Measurements from ENCODE around the gene HSD17B2. TPM values are rescaled to one million over a fixed set of nuclear protein-coding genes. Genes with fewer than 3 reads are reported as not detected.

HSD17B2 gene
- total RNA-seq, 1 experiment from 2014 or later = not detected

- no peak for TF ChIP-seq YY1 (IDR thresholded peaks at IDR 0.05; ENCODE audit: extremely low read depth, insufficient replicate concordance, low read depth, low read length)
- no peak for TF ChIP-seq CBX3 (IDR thresholded peaks at IDR 0.05; ENCODE audit: low read depth)
- TF ChIP-seq, protein P1, sequence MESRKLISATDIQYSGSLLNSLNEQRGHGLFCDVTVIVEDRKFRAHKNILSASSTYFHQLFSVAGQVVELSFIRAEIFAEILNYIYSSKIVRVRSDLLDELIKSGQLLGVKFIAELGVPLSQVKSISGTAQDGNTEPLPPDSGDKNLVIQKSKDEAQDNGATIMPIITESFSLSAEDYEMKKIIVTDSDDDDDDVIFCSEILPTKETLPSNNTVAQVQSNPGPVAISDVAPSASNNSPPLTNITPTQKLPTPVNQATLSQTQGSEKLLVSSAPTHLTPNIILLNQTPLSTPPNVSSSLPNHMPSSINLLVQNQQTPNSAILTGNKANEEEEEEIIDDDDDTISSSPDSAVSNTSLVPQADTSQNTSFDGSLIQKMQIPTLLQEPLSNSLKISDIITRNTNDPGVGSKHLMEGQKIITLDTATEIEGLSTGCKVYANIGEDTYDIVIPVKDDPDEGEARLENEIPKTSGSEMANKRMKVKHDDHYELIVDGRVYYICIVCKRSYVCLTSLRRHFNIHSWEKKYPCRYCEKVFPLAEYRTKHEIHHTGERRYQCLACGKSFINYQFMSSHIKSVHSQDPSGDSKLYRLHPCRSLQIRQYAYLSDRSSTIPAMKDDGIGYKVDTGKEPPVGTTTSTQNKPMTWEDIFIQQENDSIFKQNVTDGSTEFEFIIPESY (IDR thresholded peaks at IDR 0.05; ENCODE audit: extremely low read depth, insufficient replicate concordance, low read length) = no peak
- no peak for TF ChIP-seq ELF1 (IDR thresholded peaks at IDR 0.05; ENCODE audit: borderline replicate concordance, low read depth)
- no peak for TF ChIP-seq POLR2AphosphoS5 (IDR thresholded peaks at IDR 0.05; ENCODE audit: low read depth, low read length)
- TF ChIP-seq RAD21 (IDR thresholded peaks at IDR 0.05; ENCODE audit: low read depth) = no peak
- TF ChIP-seq SRF (IDR thresholded peaks at IDR 0.05; ENCODE audit: low read depth) = no peak
- no peak for TF ChIP-seq FOSL1 (IDR thresholded peaks at IDR 0.05; ENCODE audit: low read depth)
- TF ChIP-seq ZFX (IDR thresholded peaks at IDR 0.05) = no peak
- TF ChIP-seq JUND (IDR thresholded peaks at IDR 0.05) = no peak
- no peak for TF ChIP-seq SP1 (IDR thresholded peaks at IDR 0.05; ENCODE audit: low read depth)
- TF ChIP-seq CEBPB (IDR thresholded peaks at IDR 0.05; ENCODE audit: low read depth) = no peak
- no peak for TF ChIP-seq SIN3A (IDR thresholded peaks at IDR 0.05; ENCODE audit: low read depth)
- TF ChIP-seq POLR2A (IDR thresholded peaks at IDR 0.05; ENCODE audit: borderline replicate concordance, extremely low read depth, insufficient read depth, insufficient read length) = no peak
- no peak for TF ChIP-seq ATF3 (IDR thresholded peaks at IDR 0.05)
- no peak for ATAC-seq
- RAD21 ChIA-PET (ENCODE audit: low non-redundant PET in 1 of 2, low total read pairs in 2 of 2, uncharacterized antibody in 2 of 2, unreplicated experiment in 2 of 2) = no interaction called here
- DNase-seq (ENCODE audit: low read depth, low spot score) = no peak
- no TSS peak for BruUV-seq (replicated peaks)
- Histone ChIP-seq H3K9ac (ENCODE audit: low read length) (no peak overlapping the region), H3K36me3 (ENCODE audit: control insufficient read depth in 1 of 2, insufficient read depth in 2 of 2, low read length in 2 of 2) (peaks cover 19 to 25% of the 10 kb centered on the region in 2 experiments; a peak in 3 of 4 replicates), H3K4me1 (ENCODE audit: control insufficient read depth in 1 of 2, insufficient read depth in 2 of 2, low read length in 2 of 2) (no peaks in the 10 kb centered on the region), H2AFZ (ENCODE audit: low read depth, low read length, poor library complexity, severe bottlenecking) (no peak overlapping the region), H3K4me2 (ENCODE audit: low read length) (no peak overlapping the region), H3K4me3 (replicated peaks in 1 of 2; ENCODE audit: low read depth in 1 of 2, low read length in 2 of 2) (no peak overlapping the region), H3K27me3 (ENCODE audit: insufficient read depth, low read length) (no peaks in the 10 kb centered on the region), H3K9me2 (ENCODE audit: insufficient read depth) (no peaks in the 10 kb centered on the region), H4K20me1 (ENCODE audit: insufficient read depth) (no peaks in the 10 kb centered on the region), H3K9me3 (ENCODE audit: control insufficient read depth in 1 of 2, insufficient read depth in 1 of 2, low read depth in 1 of 2, low read length in 2 of 2) (peaks cover 6 to 8% of the 10 kb centered on the region in 2 experiments; a peak in 2 of 4 replicates), H3K27ac (ENCODE audit: low read depth, low read length) (no peak overlapping the region), H3K79me2 (ENCODE audit: insufficient read depth, low read length) (no peaks in the 10 kb centered on the region)
- intact Hi-C loops (cut with micrococcal nuclease) = no loop called here
- CTCF ChIA-PET = no interaction called here
- POLR2A ChIA-PET = no interaction called here
Observed at GRCh38 chr16:82004601-82005000, 30.5 kb upstream of the HSD17B2 start.
